ENCODE results near the gene NKAPD1.

- TF ChIP-seq CTCF (IDR thresholded peaks at IDR 0.05) (no peak), POLR2A (IDR thresholded peaks at IDR 0.05) (no peak)
Observed at GRCh38 chr11:112050721-112051120, 23.4 kb upstream of the NKAPD1 start.

Measured in sigmoid colon (tissue), 3 donors.